Right lobe of liver (tissue), 6 donors: Measurements from ENCODE around the gene MXD3. TPM values are rescaled to one million over a fixed set of nuclear protein-coding genes. Genes with fewer than 3 reads are reported as not detected.
A peak's percentile ranks its signal among the peaks of the same experiment; 100 is the strongest.

Experiments used
- ATAC-seq, 4 donors: fragments of 200-7000 bp; cut with Tn5 transposase; one replicate each; pipeline ENCODE4 v1.9.1; 2020; ENCODE audit warnings: mild to moderate bottlenecking in 4 of 4, moderate library complexity in 4 of 4
- DNase-seq, 3 donors: peaks; one replicate each; pipeline ENCODE4 v3.0.0-alpha.2; 2020
- H3K27ac ChIP-seq, 3 donors: fragments of 200-600 bp; one replicate each; pipeline ENCODE4 v1.8.0; 2022
- H3K27me3 ChIP-seq, 2 donors: fragments of 200-600 bp; one replicate each; pipeline ENCODE4 v1.8.0; 2022
- H3K36me3 ChIP-seq, 4 donors: fragments of 200-600 bp; sonication (generic) in 1 of 4; one replicate each; pipeline versions ENCODE4 v1.5.1 to v1.8.0; 2017 to 2022; ENCODE audit warnings: control low read depth in 1 of 4
- H3K4me1 ChIP-seq, 4 donors: fragments of 200-600 bp; sonication (generic) in 1 of 4; one replicate each; pipeline versions ENCODE4 v1.5.1 to v1.8.0; 2017 to 2022; ENCODE audit warnings: control low read depth in 1 of 4
- H3K4me3 ChIP-seq, 3 donors: fragments of 200-600 bp; one replicate each; pipeline ENCODE4 v1.8.0; 2022
- H3K9me3 ChIP-seq, 4 donors: fragments of 200-600 bp; sonication (generic) in 1 of 4; one replicate each; pipeline versions ENCODE4 v1.5.1 to v1.8.0; 2017 to 2022; ENCODE audit warnings: control low read depth in 1 of 4
- POLR2A ChIP-seq: fragments of 450-650 bp; IDR thresholded peaks from one replicate; pipeline ENCODE4 v1.6.1; 2017; ENCODE audit warnings: antibody characterized with exemption, mild to moderate bottlenecking
- WGBS: methylation state at CpG from one replicate; pipeline ENCODE4 v1.1.6; 2018; ENCODE audit warnings: low coverage, low lambda C conversion rate; ENCODE audit not compliant: insufficient coverage; ENCODE audit errors: missing lambda C conversion rate; 5-methylcytosine and 5-hydroxymethylcytosine counted together
- intact Hi-C, 2 donors: fragments of 100-400 bp; cut with DNase I; formaldehyde crosslinking; loops; one replicate each; pipeline versions ENCODE4 v1.11.2 to v1.14.1; 2022
- total RNA-seq, 6 experiments: library from RNA; depleted of rRNA in 2 of 6; stranded (reverse); fragments of >200 nt in 2 of 6; fragmentation: NEBNext Ultra II Directional in 3 of 6; extraction: Animal tissue kit (Norgen Biotek cat#: 25700) in 3 of 6; gene quantifications; one replicate each; pipeline versions ENCODE4 v1.1.0 to v1.2.4, GENCODE V29; 2016 to 2023
- TF ChIP-seq, protein P1 (sequence below), 4 donors: fragments of 200-600 bp in 3 of 4; fragments of 450-650 bp in 1 of 4; IDR thresholded peaks; one replicate each; pipeline versions ENCODE4 v1.5.1 to v1.8.0; 2016 to 2022; ENCODE audit warnings: antibody characterized with exemption in 4 of 4, mild to moderate bottlenecking in 2 of 4
- donor health status: DM: no; HTN: yes; CAD: no.
- donor health status: DM: no; HTN: no; CAD: no.
- donor health status: DM: no; HTN: no; CAD: no.
- donor health status: DM: no; HTN: yes; CAD: no.
- donor health status: DM: no; HTN: yes; CAD: no.

The MXD3 gene
- total RNA-seq, 6 experiments from 2014 or later, result 2.2 to 6.2 (median 4.9) TPM

GRCh38 chr5:177358370-177358819, 46.7 kb upstream of the MXD3 start:
- no peak for TF ChIP-seq POLR2A
- TF ChIP-seq, protein P1, sequence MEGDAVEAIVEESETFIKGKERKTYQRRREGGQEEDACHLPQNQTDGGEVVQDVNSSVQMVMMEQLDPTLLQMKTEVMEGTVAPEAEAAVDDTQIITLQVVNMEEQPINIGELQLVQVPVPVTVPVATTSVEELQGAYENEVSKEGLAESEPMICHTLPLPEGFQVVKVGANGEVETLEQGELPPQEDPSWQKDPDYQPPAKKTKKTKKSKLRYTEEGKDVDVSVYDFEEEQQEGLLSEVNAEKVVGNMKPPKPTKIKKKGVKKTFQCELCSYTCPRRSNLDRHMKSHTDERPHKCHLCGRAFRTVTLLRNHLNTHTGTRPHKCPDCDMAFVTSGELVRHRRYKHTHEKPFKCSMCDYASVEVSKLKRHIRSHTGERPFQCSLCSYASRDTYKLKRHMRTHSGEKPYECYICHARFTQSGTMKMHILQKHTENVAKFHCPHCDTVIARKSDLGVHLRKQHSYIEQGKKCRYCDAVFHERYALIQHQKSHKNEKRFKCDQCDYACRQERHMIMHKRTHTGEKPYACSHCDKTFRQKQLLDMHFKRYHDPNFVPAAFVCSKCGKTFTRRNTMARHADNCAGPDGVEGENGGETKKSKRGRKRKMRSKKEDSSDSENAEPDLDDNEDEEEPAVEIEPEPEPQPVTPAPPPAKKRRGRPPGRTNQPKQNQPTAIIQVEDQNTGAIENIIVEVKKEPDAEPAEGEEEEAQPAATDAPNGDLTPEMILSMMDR (IDR thresholded peaks at IDR 0.05), result no peak
- intact Hi-C loops, result no loop called here
- Histone ChIP-seq H3K4me3 (peak overlapping the region; percentile 56 to 64 (median 60)), H3K9me3 (no peaks in the 10 kb centered on the region), H3K27ac (peak overlapping the region; percentile 76 to 94 (median 81)), H3K27me3 (no peaks in the 10 kb centered on the region), H3K36me3 (no peaks in the 10 kb centered on the region), H3K4me1 (peaks cover 0 to 74% (median 28%) of the 10 kb centered on the region in 4 donors)
- peak; percentile 80 to 91 (median 91) for DNase-seq
- no CpG with 5 or more reads among the region's 5 CpGs for WGBS
- ATAC-seq, result peak; percentile 55 to 68 (median 66)

DNA sequence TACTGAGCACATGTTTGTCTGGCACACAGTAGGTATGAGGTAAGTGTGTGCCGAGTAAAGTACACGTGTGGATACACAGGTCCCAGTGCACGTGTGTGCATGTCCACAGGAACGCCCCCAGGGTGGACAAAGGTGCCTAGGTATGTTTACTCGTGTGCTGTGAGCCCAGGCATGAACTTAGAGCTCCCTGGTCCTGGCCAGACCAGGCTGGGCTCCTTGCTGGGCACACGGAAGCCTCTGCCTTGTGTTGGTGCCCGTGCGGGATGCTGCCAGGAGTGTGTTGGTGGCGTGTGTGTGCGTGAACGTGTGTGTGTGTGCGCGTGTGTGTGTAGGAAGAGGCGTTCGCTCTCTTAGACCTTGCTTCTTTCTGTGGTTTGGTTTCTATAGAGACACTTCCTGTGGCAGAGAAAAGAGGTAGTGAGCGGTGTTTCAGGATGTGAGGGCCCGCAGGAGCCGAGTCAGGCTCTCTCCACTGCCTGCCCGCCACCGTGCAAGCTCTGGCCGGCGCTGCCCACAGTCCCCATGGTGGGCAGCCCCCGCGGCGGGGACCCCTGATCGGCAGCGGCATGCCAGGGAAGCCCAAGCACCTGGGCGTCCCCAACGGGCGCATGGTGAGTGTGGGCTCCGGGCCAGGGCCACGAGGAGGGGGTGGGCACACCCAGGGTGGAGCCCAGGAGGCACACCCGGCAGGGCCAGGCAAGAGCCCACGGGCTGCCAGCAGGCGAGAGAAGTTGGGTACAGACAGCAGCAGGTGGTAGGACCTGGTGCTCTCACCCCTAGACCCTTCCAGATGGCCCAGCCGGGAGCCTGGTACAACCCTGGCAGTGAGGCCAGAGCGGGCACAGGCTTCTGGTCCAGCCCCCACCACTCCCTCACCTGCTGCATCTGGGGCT, 46.0 kb upstream of the MXD3 start, which contains the start of gene RGS14:
Gene RGS14, plus strand, starts transcription at position 466 of the 893 bp plus-strand sequence. Its CDS starts 101 bp downstream, at position 567.
- H3K9me3 ChIP-seq, result no peaks in the 10 kb centered on the region
- peak within 1 kb of the TSS; percentile 56 to 64 (median 60) for H3K4me3 ChIP-seq
- H3K27me3 ChIP-seq, result no peaks in the 10 kb centered on the region
- peak within 1 kb of the TSS; percentile 76 to 94 (median 81) for H3K27ac ChIP-seq
- DNase-seq, result peak; percentile 66 to 73 (median 73)
- TF ChIP-seq, protein P1 (IDR thresholded peaks at IDR 0.05), result no peak
- no peak for TF ChIP-seq POLR2A
- peak; percentile 41 to 61 (median 46) for ATAC-seq
- intact Hi-C loops, result no loop called here
- 17% methylated on average over 9 of the region's 37 CpGs for WGBS
- H3K4me1 ChIP-seq, result peaks cover 0 to 73% (median 27%) of the 10 kb centered on the region in 4 donors
- H3K36me3 ChIP-seq, result no peaks in the 10 kb centered on the region

DNA sequence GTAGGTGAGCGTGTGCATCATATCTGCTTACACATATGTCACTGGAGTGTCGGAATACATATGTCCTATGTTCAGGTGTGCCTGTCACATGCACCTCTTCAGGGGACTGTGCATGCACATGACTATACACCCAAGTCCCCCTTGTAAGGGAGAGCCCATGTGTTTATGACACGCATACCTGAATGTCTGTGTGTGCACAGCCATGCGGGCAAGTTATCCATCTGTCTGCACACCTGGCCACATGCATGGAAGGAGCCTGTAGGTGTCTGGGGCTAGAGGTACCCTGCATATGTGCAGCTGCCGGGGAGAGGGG, 45.4 kb upstream of the MXD3 start:
- Histone ChIP-seq H3K27me3 (no peaks in the 10 kb centered on the region), H3K27ac (peak overlapping the region; percentile 76 to 94 (median 81)), H3K9me3 (no peaks in the 10 kb centered on the region), H3K4me3 (peak overlapping the region in 2 of 3 donors; percentile 56 to 64), H3K4me1 (peaks cover 0 to 71% (median 26%) of the 10 kb centered on the region in 4 donors), H3K36me3 (no peaks in the 10 kb centered on the region)
- WGBS, result 90% methylated on average over 2 of the region's 5 CpGs
- DNase-seq (no peak), ATAC-seq (no peak)
- TF ChIP-seq POLR2A, result no peak
- TF ChIP-seq, protein P1 (IDR thresholded peaks at IDR 0.05), result no peak
- intact Hi-C loops, result no loop called here

GRCh38 chr5:177356746-177357145, 45.0 kb upstream of the MXD3 start:
- Histone ChIP-seq H3K4me3 (no peak overlapping the region), H3K27me3 (no peaks in the 10 kb centered on the region), H3K36me3 (no peaks in the 10 kb centered on the region), H3K27ac (peak overlapping the region in 2 of 3 donors; percentile 76 to 94), H3K9me3 (no peaks in the 10 kb centered on the region), H3K4me1 (peaks cover 0 to 68% (median 25%) of the 10 kb centered on the region in 4 donors)
- intact Hi-C loops, result no loop called here
- WGBS, result 81% methylated on average over 2 of the region's 3 CpGs
- DNase-seq (no peak), ATAC-seq (no peak)
- no peak for TF ChIP-seq POLR2A
- TF ChIP-seq, protein P1 (IDR thresholded peaks at IDR 0.05), result no peak
